HFFc6 (cell line): ENCODE measurements around the gene HIVEP3. TPM values are rescaled to one million over a fixed set of nuclear protein-coding genes. Genes with fewer than 3 reads are reported as not detected.

Experiments used
- DNase-seq: peaks from one replicate; pipeline ENCODE4 v3.0.0-alpha.2; 2018
- H3K27ac Mint-ChIP-seq: 2 replicates; pipeline ENCODE4 v1.8.0; 2020; ENCODE audit warnings: mild to moderate bottlenecking, mixed read lengths
- H3K27me3 Mint-ChIP-seq: 2 replicates; pipeline ENCODE4 v1.8.0; 2021; ENCODE audit warnings: mild to moderate bottlenecking, moderate library complexity, mixed read lengths; ENCODE audit not compliant: insufficient read depth
- H3K36me3 Mint-ChIP-seq: 2 replicates; pipeline ENCODE4 v1.8.0; 2021; ENCODE audit warnings: low read depth, mixed read lengths
- H3K4me1 Mint-ChIP-seq: 2 replicates; pipeline ENCODE4 v1.8.0; 2020; ENCODE audit warnings: low read depth, mixed read lengths
- H3K4me3 Mint-ChIP-seq: 2 replicates; pipeline ENCODE4 v1.8.0; 2020; ENCODE audit warnings: mild to moderate bottlenecking, moderate library complexity, mixed read lengths
- H3K9me3 Mint-ChIP-seq: 2 replicates; pipeline ENCODE4 v1.8.0; 2020; ENCODE audit warnings: mild to moderate bottlenecking, mixed read lengths
- CTCF ChIP-seq: fragments of 200-600 bp; sonication (generic); IDR thresholded peaks from 2 replicates; pipeline ENCODE4 v1.5.0; 2021; ENCODE audit warnings: antibody characterized with exemption, mild to moderate bottlenecking
- total RNA-seq, 6 experiments: library from RNA; stranded (reverse); fragmentation: NEBNext Ultra II Directional; extraction: Animal tissue kit (Norgen Biotek cat#: 25700); gene quantifications; 2 replicates in 1 of 6; 3 replicates in 5 of 6; pipeline ENCODE4 v1.2.3, GENCODE V29; 2021

Gene HIVEP3
- total RNA-seq, 6 experiments from 2014 or later = 7.0 to 9.7 (median 7.9) TPM

GRCh38 chr1:41709331-41709730, 209.4 kb downstream of the HIVEP3 start:
- DNase-seq = no peak
- Mint-ChIP-seq H3K9me3 (no peaks in the 10 kb centered on the region), H3K4me3 (no peak overlapping the region), H3K27ac (no peak overlapping the region), H3K4me1 (peaks cover 48% of the 10 kb centered on the region), H3K36me3 (no peaks in the 10 kb centered on the region), H3K27me3 (peaks cover 3% of the 10 kb centered on the region)
- TF ChIP-seq CTCF = no peak

- DNase-seq = no peak
- Mint-ChIP-seq H3K27me3 (peaks cover 3% of the 10 kb centered on the region), H3K4me1 (peaks cover 38% of the 10 kb centered on the region), H3K36me3 (no peaks in the 10 kb centered on the region), H3K27ac (no peak overlapping the region), H3K4me3 (no peak overlapping the region), H3K9me3 (no peaks in the 10 kb centered on the region)
- TF ChIP-seq CTCF = no peak
These were observed 210.4 kb downstream of the HIVEP3 start for GRCh38 chr1:41708332-41708731.

GRCh38 chr1:41707793-41708192, 210.9 kb downstream of the HIVEP3 start:
- no peak for TF ChIP-seq CTCF
- Mint-ChIP-seq H3K9me3 (no peaks in the 10 kb centered on the region), H3K4me3 (no peak overlapping the region), H3K4me1 (peaks cover 32% of the 10 kb centered on the region), H3K36me3 (no peaks in the 10 kb centered on the region), H3K27ac (no peak overlapping the region), H3K27me3 (peaks cover 3% of the 10 kb centered on the region)
- no peak for DNase-seq

- no peak overlapping the region for H3K4me3 Mint-ChIP-seq
- DNase-seq = no peak
- no peak for TF ChIP-seq CTCF
- peaks cover 3% of the 10 kb centered on the region for H3K27me3 Mint-ChIP-seq
- H3K4me1 Mint-ChIP-seq = peaks cover 23% of the 10 kb centered on the region
- no peaks in the 10 kb centered on the region for H3K9me3 Mint-ChIP-seq
- H3K27ac Mint-ChIP-seq = no peak overlapping the region
- H3K36me3 Mint-ChIP-seq = no peaks in the 10 kb centered on the region
These were observed 212.9 kb downstream of the HIVEP3 start for GRCh38 chr1:41705798-41706197.

GRCh38 chr1:41704196-41704595, 214.5 kb downstream of the HIVEP3 start:
- no peak for TF ChIP-seq CTCF
- no peak overlapping the region for H3K4me3 Mint-ChIP-seq
- H3K27ac Mint-ChIP-seq = no peak overlapping the region
- no peak for DNase-seq
- peaks cover 10% of the 10 kb centered on the region for H3K4me1 Mint-ChIP-seq
- no peaks in the 10 kb centered on the region for H3K9me3 Mint-ChIP-seq
- peaks cover 4% of the 10 kb centered on the region; the same call in 1 of the 2 replicates for H3K36me3 Mint-ChIP-seq
- peaks cover 3% of the 10 kb centered on the region for H3K27me3 Mint-ChIP-seq

GRCh38 chr1:41702771-41703170, 216.0 kb downstream of the HIVEP3 start:
- H3K36me3 Mint-ChIP-seq = peaks cover 4% of the 10 kb centered on the region; the same call in 1 of the 2 replicates
- no peak for TF ChIP-seq CTCF
- no peak overlapping the region for H3K4me3 Mint-ChIP-seq
- H3K27me3 Mint-ChIP-seq = peaks cover 3% of the 10 kb centered on the region
- no peaks in the 10 kb centered on the region for H3K4me1 Mint-ChIP-seq
- no peak for DNase-seq
- H3K27ac Mint-ChIP-seq = no peak overlapping the region
- no peaks in the 10 kb centered on the region for H3K9me3 Mint-ChIP-seq
